Esophagus squamous epithelium (tissue), 5 donors: ENCODE results near the gene KIF26A. TPM values are rescaled to one million over a fixed set of nuclear protein-coding genes. Genes with fewer than 3 reads are reported as not detected.

Experiments used
- DNase-seq: peaks from one replicate; lab custom pipeline; 2025; lab: John Stamatoyannopoulos, UW
- H3K27ac ChIP-seq, 4 donors: fragments of 200-600 bp; sonication (generic); one replicate each; pipeline ENCODE4 v1.5.1; 2016 to 2019; ENCODE audit warnings: mild to moderate bottlenecking in 1 of 4
- H3K27me3 ChIP-seq, 4 donors: fragments of 200-600 bp; sonication (generic); 1 replicate in 3 of 4; 2 replicates in 1 of 4; pipeline versions ENCODE4 v1.5.1 to v1.6.0; 2017 to 2021; ENCODE audit warnings: antibody characterized with exemption in 1 of 4
- H3K36me3 ChIP-seq, 3 donors: fragments of 200-600 bp; sonication (generic); one replicate each; pipeline ENCODE4 v1.5.1; 2016 to 2019
- H3K4me1 ChIP-seq, 3 donors: fragments of 200-600 bp; sonication (generic); one replicate each; pipeline ENCODE4 v1.5.1; 2017 to 2019
- H3K4me3 ChIP-seq, 4 donors: fragments of 200-600 bp; sonication (generic); 1 replicate in 3 of 4; 2 replicates in 1 of 4; pipeline ENCODE4 v1.5.1; 2016 to 2019; ENCODE audit warnings: mild to moderate bottlenecking in 2 of 4, moderate library complexity in 1 of 4
- H3K9me3 ChIP-seq, 3 donors: fragments of 200-600 bp; sonication (generic); one replicate each; pipeline ENCODE4 v1.5.1; 2016 to 2019
- CTCF ChIP-seq, 6 experiments: fragments of 450-650 bp in 4 of 6; fragments of 200-600 bp in 2 of 6; sonication (generic) in 2 of 6; IDR thresholded peaks; one replicate each; pipeline ENCODE4 v1.5.1; 2016 to 2019; ENCODE audit warnings: antibody characterized with exemption in 6 of 6, mild to moderate bottlenecking in 4 of 6, moderate library complexity in 4 of 6
- POLR2A ChIP-seq, 4 donors: fragments of 450-650 bp; IDR thresholded peaks; one replicate each; pipeline ENCODE4 v1.6.1; 2017; ENCODE audit warnings: antibody characterized with exemption in 4 of 4, mild to moderate bottlenecking in 4 of 4, moderate library complexity in 3 of 4
- WGBS, 2 donors: methylation state at CpG; one replicate each; pipeline ENCODE4 v1.1.5; 2018; 5-methylcytosine and 5-hydroxymethylcytosine counted together
- intact Hi-C: fragments of 100-400 bp; cut with DNase I; formaldehyde crosslinking; loops from one replicate; pipeline ENCODE4 v1.15.0; 2022
- total RNA-seq, 4 donors: library from RNA; depleted of rRNA; stranded (reverse); fragments of >200 nt; gene quantifications; one replicate each; pipeline ENCODE4 v1.1.0, GENCODE V29; 2016
- donor health status: DM: yes; HTN: yes; CAD: no.

Gene KIF26A
- total RNA-seq, 4 donors from 2014 or later: 0.80 to 2.7 (median 0.96) TPM

- intact Hi-C loops: no loop called here
- Histone ChIP-seq H3K9me3 (no peaks in the 10 kb centered on the region), H3K4me1 (peaks cover 0 to 14% (median 0%) of the 10 kb centered on the region in 3 donors), H3K36me3 (no peaks in the 10 kb centered on the region), H3K27me3 (no peaks in the 10 kb centered on the region), H3K4me3 (no peak overlapping the region), H3K27ac (no peak overlapping the region)
- no peak for DNase-seq
- WGBS, 2 donors: 74 to 82% methylated on average over 6 to 12 of the region's 51 CpGs
- no peak for TF ChIP-seq POLR2A (IDR thresholded peaks at IDR 0.05)
- no peak for TF ChIP-seq CTCF (IDR thresholded peaks at IDR 0.05)
These were observed 20.7 kb downstream of the KIF26A start for GRCh38 chr14:104158827-104159798.

- Histone ChIP-seq H3K36me3 (no peaks in the 10 kb centered on the region), H3K4me1 (peaks cover 0 to 10% (median 0%) of the 10 kb centered on the region in 3 donors), H3K9me3 (no peaks in the 10 kb centered on the region), H3K27me3 (no peaks in the 10 kb centered on the region), H3K27ac (no peak overlapping the region), H3K4me3 (no peak overlapping the region)
- TF ChIP-seq POLR2A (IDR thresholded peaks at IDR 0.05) (no peak), CTCF (IDR thresholded peaks at IDR 0.05) (no peak)
- no peak for DNase-seq
- 84 to 100% methylated on average over 3 to 4 of the region's 9 CpGs for WGBS, 2 donors
- intact Hi-C loops: no loop called here
These were observed 21.6 kb downstream of the KIF26A start for GRCh38 chr14:104159990-104160389.

GRCh38 chr14:104161602-104162367 is 23.4 kb downstream of the KIF26A start:
- Histone ChIP-seq H3K36me3 (no peaks in the 10 kb centered on the region), H3K9me3 (no peaks in the 10 kb centered on the region), H3K27ac (no peak overlapping the region), H3K27me3 (no peaks in the 10 kb centered on the region), H3K4me1 (no peaks in the 10 kb centered on the region), H3K4me3 (no peak overlapping the region)
- TF ChIP-seq CTCF (IDR thresholded peaks at IDR 0.05): no peak
- TF ChIP-seq POLR2A (IDR thresholded peaks at IDR 0.05): no peak
- no peak for DNase-seq
- 47 to 81% methylated on average over 5 to 7 of the region's 23 CpGs for WGBS, 2 donors
- intact Hi-C loops: no loop called here

DNA sequence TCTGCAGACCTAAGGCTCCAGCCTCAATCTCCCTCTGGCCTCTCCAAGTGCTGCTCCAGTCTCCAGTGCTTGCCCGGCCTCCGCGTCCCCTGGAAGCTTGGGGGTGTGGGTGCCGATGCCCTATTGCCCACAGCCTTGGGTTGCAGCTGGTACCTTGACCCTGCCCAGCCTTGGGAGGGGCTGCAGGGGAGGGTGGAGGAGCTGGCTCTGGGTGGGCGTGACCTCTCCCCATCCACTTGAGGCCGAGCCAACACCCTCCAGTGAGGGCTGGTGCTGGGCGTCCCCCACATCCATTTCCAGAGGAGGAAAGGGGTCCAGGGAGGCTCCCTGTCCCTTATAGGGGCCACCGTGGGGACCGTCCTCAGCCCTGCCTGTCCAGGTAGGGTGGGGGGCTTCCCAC is 24.1 kb downstream of the KIF26A start:
- no peak overlapping the region for H3K27ac ChIP-seq
- TF ChIP-seq POLR2A (IDR thresholded peaks at IDR 0.05) (no peak), CTCF (IDR thresholded peaks at IDR 0.05) (no peak)
- no peaks in the 10 kb centered on the region for H3K36me3 ChIP-seq
- H3K27me3 ChIP-seq: no peaks in the 10 kb centered on the region
- H3K9me3 ChIP-seq: no peaks in the 10 kb centered on the region
- intact Hi-C loops: no loop called here
- H3K4me3 ChIP-seq: no peak overlapping the region
- no peak for DNase-seq
- no peaks in the 10 kb centered on the region for H3K4me1 ChIP-seq
- 80% methylated on average over 2 of the region's 9 CpGs; no CpG with 5 or more reads in 1 of the 2 donors for WGBS, 2 donors

DNA sequence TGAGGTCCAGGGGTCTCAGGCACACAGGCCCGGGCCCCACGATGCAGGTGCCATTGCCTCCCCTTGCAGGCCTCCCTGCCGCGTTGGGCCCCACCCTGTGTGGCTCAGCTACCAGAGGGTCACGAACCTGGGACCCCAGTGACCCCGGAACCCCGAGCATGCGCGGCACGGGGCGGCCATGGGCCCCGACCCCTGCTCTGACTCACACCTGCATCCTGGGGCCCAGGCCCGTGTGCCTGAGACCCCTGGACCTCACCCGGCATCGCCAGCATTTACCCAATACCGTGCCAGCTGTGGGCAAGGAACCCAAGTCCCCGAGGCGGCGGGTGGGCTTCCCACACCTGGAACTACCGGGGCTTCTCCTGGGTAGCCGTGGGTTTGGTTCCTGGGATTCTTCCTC is 25.2 kb downstream of the KIF26A start:
- no peak for DNase-seq
- intact Hi-C loops: no loop called here
- WGBS, 2 donors: 60 to 72% methylated on average over 3 to 11 of the region's 21 CpGs

More for the DNA sequence above, 25.2 kb downstream of the KIF26A start:
- Histone ChIP-seq H3K4me1 (no peaks in the 10 kb centered on the region), H3K27me3 (no peaks in the 10 kb centered on the region), H3K4me3 (no peak overlapping the region), H3K9me3 (no peaks in the 10 kb centered on the region), H3K27ac (no peak overlapping the region), H3K36me3 (no peaks in the 10 kb centered on the region)
- TF ChIP-seq CTCF (IDR thresholded peaks at IDR 0.05) (no peak), POLR2A (IDR thresholded peaks at IDR 0.05) (no peak)
